Sigmoid colon (tissue), 4 donors: ENCODE results near the gene AP4M1.

Source experiments
- EP300 ChIP-seq, 4 donors: sonication (generic); formaldehyde crosslinking; IDR thresholded peaks; one replicate each; pipeline ENCODE4 v1.6.1; 2017; ENCODE audit warnings: antibody characterized with exemption in 4 of 4
- POLR2A ChIP-seq, 2 donors: fragments of 450-650 bp; IDR thresholded peaks; one replicate each; pipeline ENCODE4 v1.6.1; 2016; ENCODE audit warnings: antibody characterized with exemption in 2 of 2, mild to moderate bottlenecking in 2 of 2, moderate library complexity in 2 of 2
- POLR2AphosphoS5 ChIP-seq, 4 donors: sonication (generic); formaldehyde crosslinking; IDR thresholded peaks; one replicate each; pipeline ENCODE4 v1.6.1; 2017; ENCODE audit warnings: antibody characterized with exemption in 4 of 4
- TF ChIP-seq, protein P1 (sequence below), 4 experiments: fragments of 450-650 bp in 3 of 4; fragments of 200-600 bp in 1 of 4; IDR thresholded peaks; one replicate each; pipeline ENCODE4 v1.5.1; 2016 to 2019; ENCODE audit warnings: antibody characterized with exemption in 4 of 4, mild to moderate bottlenecking in 3 of 4, moderate library complexity in 2 of 4

DNA sequence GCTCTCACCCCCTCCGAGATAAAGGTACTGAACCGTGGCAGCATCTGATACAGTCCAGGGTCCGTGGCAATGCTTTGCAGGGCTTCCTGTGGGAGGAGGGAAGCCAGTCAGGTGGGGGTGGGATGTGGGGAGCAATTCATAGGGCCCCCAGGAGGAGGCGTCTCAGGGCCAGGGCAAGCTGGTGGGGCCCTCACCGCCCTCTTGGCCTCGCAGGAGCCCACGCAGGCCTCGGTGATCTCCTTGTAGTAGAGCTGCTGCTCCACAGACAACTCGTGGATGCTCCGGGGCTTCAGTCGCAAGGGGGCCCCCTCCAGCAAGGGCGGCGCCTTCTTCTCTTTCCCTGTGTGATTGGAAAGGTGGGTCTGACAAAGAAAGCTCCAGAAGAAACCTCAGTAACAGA is 10.5 kb downstream of the AP4M1 start:
- TF ChIP-seq POLR2A (IDR thresholded peaks at IDR 0.05): no peak
- TF ChIP-seq, protein P1, sequence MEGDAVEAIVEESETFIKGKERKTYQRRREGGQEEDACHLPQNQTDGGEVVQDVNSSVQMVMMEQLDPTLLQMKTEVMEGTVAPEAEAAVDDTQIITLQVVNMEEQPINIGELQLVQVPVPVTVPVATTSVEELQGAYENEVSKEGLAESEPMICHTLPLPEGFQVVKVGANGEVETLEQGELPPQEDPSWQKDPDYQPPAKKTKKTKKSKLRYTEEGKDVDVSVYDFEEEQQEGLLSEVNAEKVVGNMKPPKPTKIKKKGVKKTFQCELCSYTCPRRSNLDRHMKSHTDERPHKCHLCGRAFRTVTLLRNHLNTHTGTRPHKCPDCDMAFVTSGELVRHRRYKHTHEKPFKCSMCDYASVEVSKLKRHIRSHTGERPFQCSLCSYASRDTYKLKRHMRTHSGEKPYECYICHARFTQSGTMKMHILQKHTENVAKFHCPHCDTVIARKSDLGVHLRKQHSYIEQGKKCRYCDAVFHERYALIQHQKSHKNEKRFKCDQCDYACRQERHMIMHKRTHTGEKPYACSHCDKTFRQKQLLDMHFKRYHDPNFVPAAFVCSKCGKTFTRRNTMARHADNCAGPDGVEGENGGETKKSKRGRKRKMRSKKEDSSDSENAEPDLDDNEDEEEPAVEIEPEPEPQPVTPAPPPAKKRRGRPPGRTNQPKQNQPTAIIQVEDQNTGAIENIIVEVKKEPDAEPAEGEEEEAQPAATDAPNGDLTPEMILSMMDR (IDR thresholded peaks at IDR 0.05): no peak
- TF ChIP-seq POLR2AphosphoS5 (IDR thresholded peaks at IDR 0.05): no peak
- TF ChIP-seq EP300 (IDR thresholded peaks at IDR 0.05): no peak
